HepG2 (cell line): ENCODE data around the gene TSHZ2.

ENCODE experiments used
- AGO2 ChIP-seq: fragments of 200-400 bp; formaldehyde crosslinking; optimal IDR thresholded peaks from 2 replicates; pipeline ENCODE3; 2017; ENCODE audit warnings: mild to moderate bottlenecking, low read depth, low read length, moderate library complexity
- CENPT ChIP-seq: sonication (generic); formaldehyde crosslinking; IDR thresholded peaks from 2 replicates; pipeline ENCODE4 v1.8.0; 2022; ENCODE audit warnings: low read depth, mild to moderate bottlenecking, moderate library complexity, missing genetic modification reagents
- FOSL2 ChIP-seq: sonication (generic); formaldehyde crosslinking; IDR thresholded peaks from 2 replicates; pipeline ENCODE4 v1.4.0; 2020; ENCODE audit warnings: missing genetic modification reagents
- MIER3 ChIP-seq: IDR thresholded peaks from 2 replicates; pipeline ENCODE4 v1.6.1; 2016; ENCODE audit warnings: missing compliant biosample characterization, borderline replicate concordance
- TCF12 ChIP-seq, 2 experiments: fragments of 450-650 bp in 1 of 2; sonication (generic) in 1 of 2; formaldehyde crosslinking in 1 of 2; IDR thresholded peaks; 2 replicates each; pipeline versions ENCODE4 v1.6.1 to v1.8.0; 2017 to 2022; ENCODE audit warnings: antibody characterized with exemption in 1 of 2, mild to moderate bottlenecking in 1 of 2, missing genetic modification reagents in 1 of 2, moderate library complexity in 1 of 2
- ZNF781 ChIP-seq: sonication (generic); formaldehyde crosslinking; IDR thresholded peaks from 2 replicates; pipeline ENCODE4 v1.5.1; 2020; ENCODE audit warnings: borderline replicate concordance, mild to moderate bottlenecking, missing genetic modification reagents; ENCODE audit errors: not compliant biosample characterization
- TF ChIP-seq, protein P1 (sequence below): IDR thresholded peaks from 2 replicates; pipeline ENCODE4 v1.6.1; 2012; ENCODE audit warnings: low read length, improper control_type of control experiment
- TF ChIP-seq, protein P2 (sequence below): sonication (generic); formaldehyde crosslinking; IDR thresholded peaks from 2 replicates; pipeline ENCODE4 v1.8.1; 2022; ENCODE audit warnings: low read depth, mild to moderate bottlenecking, missing genetic modification reagents
- TF ChIP-seq, protein P3 (sequence below): sonication (generic); formaldehyde crosslinking; IDR thresholded peaks from 2 replicates; pipeline ENCODE4 v1.8.0; 2022; ENCODE audit warnings: mild to moderate bottlenecking, missing genetic modification reagents

DNA sequence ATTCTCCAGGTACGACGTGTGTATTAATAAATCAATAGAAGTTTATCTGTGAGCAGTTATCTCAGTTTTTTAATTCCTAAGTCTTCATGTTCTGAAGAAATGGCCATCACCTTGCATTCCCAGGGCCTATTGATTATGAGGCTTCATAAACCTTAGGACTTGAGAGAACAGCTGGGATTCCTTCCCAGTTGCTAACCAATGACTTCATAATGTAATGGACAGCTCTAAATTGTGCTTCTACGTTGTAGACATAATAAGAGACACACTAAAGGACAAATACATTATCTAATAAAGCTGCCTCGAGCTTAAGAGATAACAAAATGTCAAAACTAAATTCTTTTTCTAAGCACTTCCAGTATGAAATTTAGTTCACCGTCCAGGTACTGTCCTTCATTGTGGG lies 30.6 kb downstream of the TSHZ2 start:
- no peak for TF ChIP-seq CENPT (CRISPR knock-in tag)
- TF ChIP-seq FOSL2 (CRISPR knock-in tag) = no peak
- TF ChIP-seq AGO2 = no peak
- TF ChIP-seq ZNF781 (CRISPR knock-in tag) = no peak
- TF ChIP-seq, protein P1, sequence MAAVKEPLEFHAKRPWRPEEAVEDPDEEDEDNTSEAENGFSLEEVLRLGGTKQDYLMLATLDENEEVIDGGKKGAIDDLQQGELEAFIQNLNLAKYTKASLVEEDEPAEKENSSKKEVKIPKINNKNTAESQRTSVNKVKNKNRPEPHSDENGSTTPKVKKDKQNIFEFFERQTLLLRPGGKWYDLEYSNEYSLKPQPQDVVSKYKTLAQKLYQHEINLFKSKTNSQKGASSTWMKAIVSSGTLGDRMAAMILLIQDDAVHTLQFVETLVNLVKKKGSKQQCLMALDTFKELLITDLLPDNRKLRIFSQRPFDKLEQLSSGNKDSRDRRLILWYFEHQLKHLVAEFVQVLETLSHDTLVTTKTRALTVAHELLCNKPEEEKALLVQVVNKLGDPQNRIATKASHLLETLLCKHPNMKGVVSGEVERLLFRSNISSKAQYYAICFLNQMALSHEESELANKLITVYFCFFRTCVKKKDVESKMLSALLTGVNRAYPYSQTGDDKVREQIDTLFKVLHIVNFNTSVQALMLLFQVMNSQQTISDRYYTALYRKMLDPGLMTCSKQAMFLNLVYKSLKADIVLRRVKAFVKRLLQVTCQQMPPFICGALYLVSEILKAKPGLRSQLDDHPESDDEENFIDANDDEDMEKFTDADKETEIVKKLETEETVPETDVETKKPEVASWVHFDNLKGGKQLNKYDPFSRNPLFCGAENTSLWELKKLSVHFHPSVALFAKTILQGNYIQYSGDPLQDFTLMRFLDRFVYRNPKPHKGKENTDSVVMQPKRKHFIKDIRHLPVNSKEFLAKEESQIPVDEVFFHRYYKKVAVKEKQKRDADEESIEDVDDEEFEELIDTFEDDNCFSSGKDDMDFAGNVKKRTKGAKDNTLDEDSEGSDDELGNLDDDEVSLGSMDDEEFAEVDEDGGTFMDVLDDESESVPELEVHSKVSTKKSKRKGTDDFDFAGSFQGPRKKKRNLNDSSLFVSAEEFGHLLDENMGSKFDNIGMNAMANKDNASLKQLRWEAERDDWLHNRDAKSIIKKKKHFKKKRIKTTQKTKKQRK = no peak
- no peak for TF ChIP-seq TCF12 (IDR thresholded peaks at IDR 0.05)
- no peak for TF ChIP-seq TCF12 (CRISPR knock-in tag; IDR thresholded peaks at IDR 0.05)
- TF ChIP-seq, protein P2, sequence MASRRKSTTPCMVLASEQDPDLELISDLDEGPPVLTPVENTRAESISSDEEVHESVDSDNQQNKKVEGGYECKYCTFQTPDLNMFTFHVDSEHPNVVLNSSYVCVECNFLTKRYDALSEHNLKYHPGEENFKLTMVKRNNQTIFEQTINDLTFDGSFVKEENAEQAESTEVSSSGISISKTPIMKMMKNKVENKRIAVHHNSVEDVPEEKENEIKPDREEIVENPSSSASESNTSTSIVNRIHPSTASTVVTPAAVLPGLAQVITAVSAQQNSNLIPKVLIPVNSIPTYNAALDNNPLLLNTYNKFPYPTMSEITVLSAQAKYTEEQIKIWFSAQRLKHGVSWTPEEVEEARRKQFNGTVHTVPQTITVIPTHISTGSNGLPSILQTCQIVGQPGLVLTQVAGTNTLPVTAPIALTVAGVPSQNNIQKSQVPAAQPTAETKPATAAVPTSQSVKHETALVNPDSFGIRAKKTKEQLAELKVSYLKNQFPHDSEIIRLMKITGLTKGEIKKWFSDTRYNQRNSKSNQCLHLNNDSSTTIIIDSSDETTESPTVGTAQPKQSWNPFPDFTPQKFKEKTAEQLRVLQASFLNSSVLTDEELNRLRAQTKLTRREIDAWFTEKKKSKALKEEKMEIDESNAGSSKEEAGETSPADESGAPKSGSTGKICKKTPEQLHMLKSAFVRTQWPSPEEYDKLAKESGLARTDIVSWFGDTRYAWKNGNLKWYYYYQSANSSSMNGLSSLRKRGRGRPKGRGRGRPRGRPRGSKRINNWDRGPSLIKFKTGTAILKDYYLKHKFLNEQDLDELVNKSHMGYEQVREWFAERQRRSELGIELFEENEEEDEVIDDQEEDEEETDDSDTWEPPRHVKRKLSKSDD (CRISPR knock-in tag) = no peak
- TF ChIP-seq MIER3 (CRISPR knock-in tag) = no peak
- TF ChIP-seq, protein P3, sequence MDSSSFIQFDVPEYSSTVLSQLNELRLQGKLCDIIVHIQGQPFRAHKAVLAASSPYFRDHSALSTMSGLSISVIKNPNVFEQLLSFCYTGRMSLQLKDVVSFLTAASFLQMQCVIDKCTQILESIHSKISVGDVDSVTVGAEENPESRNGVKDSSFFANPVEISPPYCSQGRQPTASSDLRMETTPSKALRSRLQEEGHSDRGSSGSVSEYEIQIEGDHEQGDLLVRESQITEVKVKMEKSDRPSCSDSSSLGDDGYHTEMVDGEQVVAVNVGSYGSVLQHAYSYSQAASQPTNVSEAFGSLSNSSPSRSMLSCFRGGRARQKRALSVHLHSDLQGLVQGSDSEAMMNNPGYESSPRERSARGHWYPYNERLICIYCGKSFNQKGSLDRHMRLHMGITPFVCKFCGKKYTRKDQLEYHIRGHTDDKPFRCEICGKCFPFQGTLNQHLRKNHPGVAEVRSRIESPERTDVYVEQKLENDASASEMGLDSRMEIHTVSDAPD = no peak
